Spleen (tissue), 7 donors: ENCODE measurements around the gene PRPF38A.

Source experiments
- POLR2A ChIP-seq, 3 donors: fragments of 450-650 bp; IDR thresholded peaks; one replicate each; pipeline ENCODE4 v1.5.1; 2017; ENCODE audit warnings: antibody characterized with exemption in 3 of 3, mild to moderate bottlenecking in 1 of 3
- POLR2AphosphoS5 ChIP-seq, 3 donors: sonication (generic); formaldehyde crosslinking; IDR thresholded peaks; one replicate each; pipeline ENCODE4 v1.5.1; 2017; ENCODE audit warnings: antibody characterized with exemption in 3 of 3
- TF ChIP-seq, protein P1 (sequence below), 11 experiments: fragments of 200-600 bp in 7 of 11; fragments of 450-650 bp in 4 of 11; sonication (generic) in 4 of 11; IDR thresholded peaks in 8 of 11; conservative IDR thresholded peaks in 3 of 11; 1 replicate in 7 of 11; 2 replicates in 4 of 11; pipeline versions ENCODE4 v1.4.0 to v1.8.0; 2016 to 2021; ENCODE audit warnings: antibody characterized with exemption in 11 of 11, inconsistent platforms in 4 of 11, mild to moderate bottlenecking in 1 of 11
- donor health status: DM: no; HTN: no; CAD: no; lungs with moderate emphysema.
- donor health status: DM: no; HTN: no; CAD: no.
- donor health status: DM: no; HTN: no; CAD: no.

DNA sequence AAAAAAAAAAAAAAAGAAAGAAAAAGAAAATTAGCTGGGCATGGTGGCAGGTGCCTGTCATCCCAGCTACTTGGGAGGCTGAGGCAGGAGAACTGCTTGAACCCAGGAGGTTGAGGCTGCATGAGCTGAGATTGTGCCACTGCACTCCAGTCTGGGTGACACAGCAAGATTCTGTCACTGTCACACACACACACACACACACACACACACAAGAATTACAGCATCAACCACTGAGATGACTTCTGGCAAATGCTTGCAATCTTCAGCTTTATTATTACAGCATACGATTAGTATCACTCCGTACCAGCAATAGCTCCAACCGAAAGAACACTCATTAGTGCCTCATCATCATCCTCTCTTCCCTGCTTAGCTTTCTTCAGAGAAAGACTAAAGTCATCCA lies 4.8 kb upstream of the PRPF38A start:
- TF ChIP-seq, protein P1, sequence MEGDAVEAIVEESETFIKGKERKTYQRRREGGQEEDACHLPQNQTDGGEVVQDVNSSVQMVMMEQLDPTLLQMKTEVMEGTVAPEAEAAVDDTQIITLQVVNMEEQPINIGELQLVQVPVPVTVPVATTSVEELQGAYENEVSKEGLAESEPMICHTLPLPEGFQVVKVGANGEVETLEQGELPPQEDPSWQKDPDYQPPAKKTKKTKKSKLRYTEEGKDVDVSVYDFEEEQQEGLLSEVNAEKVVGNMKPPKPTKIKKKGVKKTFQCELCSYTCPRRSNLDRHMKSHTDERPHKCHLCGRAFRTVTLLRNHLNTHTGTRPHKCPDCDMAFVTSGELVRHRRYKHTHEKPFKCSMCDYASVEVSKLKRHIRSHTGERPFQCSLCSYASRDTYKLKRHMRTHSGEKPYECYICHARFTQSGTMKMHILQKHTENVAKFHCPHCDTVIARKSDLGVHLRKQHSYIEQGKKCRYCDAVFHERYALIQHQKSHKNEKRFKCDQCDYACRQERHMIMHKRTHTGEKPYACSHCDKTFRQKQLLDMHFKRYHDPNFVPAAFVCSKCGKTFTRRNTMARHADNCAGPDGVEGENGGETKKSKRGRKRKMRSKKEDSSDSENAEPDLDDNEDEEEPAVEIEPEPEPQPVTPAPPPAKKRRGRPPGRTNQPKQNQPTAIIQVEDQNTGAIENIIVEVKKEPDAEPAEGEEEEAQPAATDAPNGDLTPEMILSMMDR (IDR thresholded peaks at IDR 0.05 in 8 of 11, conservative IDR thresholded peaks at IDR 0.05 in 3 of 11): no peak
- no peak for TF ChIP-seq POLR2AphosphoS5 (IDR thresholded peaks at IDR 0.05)
- no peak for TF ChIP-seq POLR2A (IDR thresholded peaks at IDR 0.05)
